ENCODE data around the gene ARHGAP24. TPM values are rescaled to one million over a fixed set of nuclear protein-coding genes. Genes with fewer than 3 reads are reported as not detected.

Gene ARHGAP24
- total RNA-seq, 2 donors from 2014 or later, result 7.0 TPM; not detected in 1

DNA sequence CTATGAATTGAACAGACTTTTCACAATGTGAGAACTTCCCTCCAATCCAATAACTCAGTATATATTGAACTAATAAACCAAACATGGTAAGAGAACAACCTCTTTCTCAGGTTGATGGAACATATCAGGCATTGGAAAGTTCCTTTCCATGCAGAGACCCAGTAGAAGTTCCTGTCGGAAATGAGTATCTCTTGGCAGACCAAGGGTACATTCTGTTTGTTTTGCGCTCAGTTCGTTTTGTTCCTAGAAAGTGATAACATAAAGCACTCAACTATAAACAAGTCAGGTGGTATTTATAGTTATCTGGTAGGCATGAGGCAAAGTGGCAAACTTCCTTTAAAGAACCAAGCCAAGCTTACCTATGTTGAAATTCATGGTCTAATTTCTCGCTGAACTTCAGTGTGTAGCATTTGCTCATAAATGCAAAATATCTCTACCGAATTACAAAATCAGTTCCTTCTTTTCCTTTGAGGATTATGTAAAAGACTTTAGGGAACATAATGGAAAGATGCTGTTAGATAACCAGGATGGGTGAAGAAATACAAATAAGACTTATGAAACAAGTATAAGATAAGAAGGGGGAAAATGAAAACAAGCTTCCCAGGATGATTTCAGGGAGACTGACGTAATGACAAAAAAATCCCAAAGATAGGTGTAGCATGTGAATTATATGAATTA lies 120.3 kb downstream of the ARHGAP24 start:
- ATAC-seq (no peak), DNase-seq (no peak)
- H3K36me3 Mint-ChIP-seq (ENCODE audit: low read depth), result no peaks in the 10 kb centered on the region
- H3K4me1 Mint-ChIP-seq, result no peaks in the 10 kb centered on the region
- no peak overlapping the region for H3K27ac Mint-ChIP-seq
- no peaks in the 10 kb centered on the region for H3K9me3 ChIP-seq (ENCODE audit: control insufficient read depth, low read length, poor library complexity, severe bottlenecking)
- no peak overlapping the region for H3K4me3 Mint-ChIP-seq
- H3K27me3 Mint-ChIP-seq, result no peaks in the 10 kb centered on the region

DNA sequence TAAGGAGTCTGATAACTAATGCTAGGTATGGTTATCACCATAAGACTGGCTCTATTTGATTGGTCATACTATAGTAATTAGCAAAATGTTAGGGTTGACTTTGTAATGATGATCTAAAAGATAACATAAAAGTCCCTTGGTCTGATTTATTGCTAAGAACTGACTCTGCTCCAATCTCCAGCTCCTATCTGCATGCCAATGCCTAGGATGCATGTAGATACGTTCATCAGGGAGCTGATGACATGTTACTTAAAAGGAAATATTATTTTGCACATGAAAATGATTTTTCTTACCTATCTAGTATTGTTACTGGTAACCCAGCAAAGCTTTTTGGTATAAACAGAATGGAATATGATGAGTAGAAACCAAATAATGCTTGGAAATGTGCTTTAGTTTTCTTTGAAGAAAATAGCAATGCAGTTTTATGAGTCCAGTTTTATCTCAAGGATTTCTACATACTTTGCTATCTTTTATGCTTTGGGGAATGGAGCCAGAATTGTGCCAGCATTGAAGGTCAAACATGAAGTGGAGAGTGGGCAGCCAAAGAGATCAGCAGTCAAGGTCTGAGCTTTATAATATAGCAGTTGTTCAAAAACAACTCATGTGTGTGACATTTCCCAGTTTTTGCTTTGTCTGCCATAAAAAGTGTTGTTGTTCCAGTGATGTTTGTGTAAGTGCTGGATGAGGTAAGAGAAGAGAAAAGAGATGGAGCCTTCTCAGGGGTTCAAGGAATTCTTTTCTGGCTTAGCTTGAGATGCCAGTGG lies 121.0 kb downstream of the ARHGAP24 start:
- H3K27me3 Mint-ChIP-seq, result no peaks in the 10 kb centered on the region
- no peak overlapping the region for H3K27ac Mint-ChIP-seq

DNA sequence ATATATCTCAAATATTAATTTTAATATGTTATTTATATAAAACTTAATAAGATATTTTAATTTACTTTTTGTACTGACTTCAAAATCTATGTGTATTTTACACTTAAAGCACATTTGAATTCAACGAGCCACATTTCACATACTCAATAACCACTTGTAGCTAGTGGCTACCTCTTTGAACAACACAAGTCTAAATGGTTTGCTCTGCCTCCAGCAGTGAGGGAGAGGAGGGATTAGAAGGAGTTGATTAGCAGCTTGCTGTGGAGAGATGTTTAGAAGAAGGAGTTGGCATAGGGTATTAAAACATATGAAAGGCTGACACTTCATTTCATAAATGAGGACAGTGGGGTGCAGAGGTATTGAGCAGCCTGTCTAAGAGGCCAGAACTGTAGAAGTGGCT lies 124.0 kb downstream of the ARHGAP24 start:
- H3K36me3 Mint-ChIP-seq (ENCODE audit: low read depth), result no peaks in the 10 kb centered on the region

More for the DNA sequence above, 121.0 kb downstream of the ARHGAP24 start:
- no peaks in the 10 kb centered on the region for H3K4me1 Mint-ChIP-seq
- no peaks in the 10 kb centered on the region for H3K36me3 Mint-ChIP-seq (ENCODE audit: low read depth)
- DNase-seq (no peak), ATAC-seq (no peak)
- H3K4me3 Mint-ChIP-seq, result no peak overlapping the region
- no peaks in the 10 kb centered on the region for H3K9me3 ChIP-seq (ENCODE audit: control insufficient read depth, low read length, poor library complexity, severe bottlenecking)

DNA sequence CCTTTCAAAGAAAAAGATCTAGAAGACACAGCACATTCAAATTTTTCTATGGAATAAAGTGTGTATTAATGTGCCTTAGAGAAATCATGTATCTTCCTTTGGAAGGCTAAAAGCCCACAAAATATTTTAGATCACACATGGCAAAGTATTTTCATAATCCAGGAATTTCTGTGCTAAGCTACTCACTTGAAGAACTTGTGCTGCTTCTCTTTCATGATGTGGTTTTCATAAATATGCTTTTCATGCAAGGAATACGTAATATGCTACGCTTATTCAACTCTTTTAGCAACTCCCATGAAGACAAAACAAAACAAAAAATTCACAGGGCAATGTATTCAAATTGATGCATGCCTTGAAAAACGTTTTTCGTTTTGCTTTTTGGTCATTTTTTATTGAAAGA lies 125.6 kb downstream of the ARHGAP24 start:
- H3K4me1 Mint-ChIP-seq, result no peaks in the 10 kb centered on the region
- no peaks in the 10 kb centered on the region for H3K36me3 Mint-ChIP-seq (ENCODE audit: low read depth)
- ATAC-seq (no peak), DNase-seq (no peak)
- H3K27me3 Mint-ChIP-seq, result no peaks in the 10 kb centered on the region
- no peak overlapping the region for H3K27ac Mint-ChIP-seq
- no peaks in the 10 kb centered on the region for H3K9me3 ChIP-seq (ENCODE audit: control insufficient read depth, low read length, poor library complexity, severe bottlenecking)
- H3K4me3 Mint-ChIP-seq, result no peak overlapping the region

More for the DNA sequence above, 124.0 kb downstream of the ARHGAP24 start:
- Mint-ChIP-seq H3K27me3 (no peaks in the 10 kb centered on the region), H3K27ac (no peak overlapping the region), H3K4me3 (no peak overlapping the region), H3K4me1 (no peaks in the 10 kb centered on the region)
- DNase-seq (no peak), ATAC-seq (no peak)
- no peaks in the 10 kb centered on the region for H3K9me3 ChIP-seq (ENCODE audit: control insufficient read depth, low read length, poor library complexity, severe bottlenecking)

DNA sequence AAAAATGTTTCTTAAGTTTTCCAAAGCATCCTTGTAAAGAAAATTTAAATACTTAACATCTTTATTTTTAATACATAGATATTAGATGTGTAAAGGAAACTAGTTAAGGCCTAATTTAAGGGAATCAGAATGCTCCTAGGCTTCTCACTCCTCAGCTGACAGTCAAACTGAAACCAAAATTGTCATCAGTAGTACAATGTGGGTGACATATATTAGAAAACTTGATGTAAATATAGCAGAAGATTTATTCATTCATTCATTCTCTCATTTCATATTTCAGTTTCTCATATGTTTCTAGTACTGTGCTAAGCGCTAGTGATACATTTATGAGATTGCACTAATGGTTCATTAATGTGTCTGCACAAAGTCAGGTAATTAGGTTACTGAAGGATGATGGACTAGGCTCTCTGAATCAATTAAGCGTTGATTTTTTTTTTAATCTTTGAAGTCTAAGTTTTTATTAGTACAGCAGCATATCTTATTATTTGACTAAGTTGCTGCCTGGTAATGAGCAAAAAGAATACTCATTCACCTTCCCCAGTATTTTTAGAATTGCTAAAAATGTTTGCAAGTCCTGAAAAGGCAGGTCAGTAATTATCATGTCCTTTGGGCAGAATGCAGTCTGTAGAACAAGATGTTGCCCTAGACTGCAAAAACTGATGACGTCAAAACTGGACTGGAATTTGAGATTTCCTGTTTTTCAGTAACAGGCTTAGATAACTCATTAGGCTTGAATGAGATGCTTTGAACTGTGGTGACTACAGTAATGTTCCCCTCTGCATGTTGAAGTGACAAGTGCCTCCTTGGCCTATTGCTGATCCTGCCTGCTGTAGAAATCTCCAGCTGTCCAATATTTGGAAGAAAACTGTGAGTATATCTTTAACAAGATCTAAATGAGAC lies 128.7 kb downstream of the ARHGAP24 start:
- Mint-ChIP-seq H3K27me3 (no peaks in the 10 kb centered on the region), H3K4me1 (no peaks in the 10 kb centered on the region), H3K36me3 (ENCODE audit: low read depth) (no peaks in the 10 kb centered on the region), H3K4me3 (no peak overlapping the region), H3K27ac (no peak overlapping the region)
- ATAC-seq, result no peak
- H3K9me3 ChIP-seq (ENCODE audit: control insufficient read depth, low read length, poor library complexity, severe bottlenecking), result no peaks in the 10 kb centered on the region
- no peak for DNase-seq

DNA sequence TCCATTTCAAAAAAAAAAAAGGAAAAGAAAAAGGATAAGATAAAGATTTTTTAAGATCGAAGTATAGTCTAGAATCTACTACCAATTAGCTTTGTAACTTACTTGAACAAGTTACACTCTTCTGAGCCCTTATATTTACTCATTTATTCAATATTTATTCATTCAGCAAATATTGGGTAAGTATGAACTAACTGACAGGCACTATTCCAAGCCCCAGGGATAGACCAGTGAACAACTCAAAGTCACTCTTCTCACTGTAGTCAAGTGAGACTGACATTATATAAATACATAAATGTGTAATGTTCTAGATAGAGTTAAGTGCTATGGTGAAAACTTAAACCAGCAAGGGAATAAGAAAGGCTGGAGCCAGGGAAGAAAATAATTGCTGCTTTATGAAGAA lies 131.6 kb downstream of the ARHGAP24 start:
- no peak overlapping the region for H3K4me3 Mint-ChIP-seq
- H3K9me3 ChIP-seq (ENCODE audit: control insufficient read depth, low read length, poor library complexity, severe bottlenecking), result no peaks in the 10 kb centered on the region
- ATAC-seq, result no peak
- H3K36me3 Mint-ChIP-seq (ENCODE audit: low read depth), result no peaks in the 10 kb centered on the region
- H3K27me3 Mint-ChIP-seq, result no peaks in the 10 kb centered on the region
- H3K27ac Mint-ChIP-seq, result no peak overlapping the region
- no peaks in the 10 kb centered on the region for H3K4me1 Mint-ChIP-seq
- DNase-seq, result no peak

DNA sequence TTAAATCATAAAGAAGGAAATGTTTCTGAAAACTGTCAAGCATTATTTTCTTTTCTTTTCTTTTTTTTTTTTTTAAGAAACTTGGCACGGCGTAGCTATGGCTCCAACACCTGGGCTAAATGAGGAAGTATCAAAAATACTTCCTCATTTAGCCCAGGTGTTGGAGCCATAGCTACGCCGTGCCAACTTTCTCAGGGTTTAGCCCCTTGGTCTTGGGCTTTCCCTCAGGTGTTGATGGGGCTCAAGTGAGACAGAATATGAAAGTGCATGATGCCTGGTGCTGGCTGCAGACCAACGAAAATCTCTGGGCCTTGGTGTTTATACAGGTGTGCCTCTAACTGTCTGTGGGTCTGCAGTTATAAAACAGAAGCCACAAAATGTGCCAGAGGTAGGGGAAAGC lies 132.7 kb downstream of the ARHGAP24 start:
- H3K4me3 Mint-ChIP-seq, result no peak overlapping the region
- no peaks in the 10 kb centered on the region for H3K36me3 Mint-ChIP-seq (ENCODE audit: low read depth)
- DNase-seq (no peak), ATAC-seq (peak; percentile 74)
- H3K27ac Mint-ChIP-seq, result no peak overlapping the region
- no peaks in the 10 kb centered on the region for H3K4me1 Mint-ChIP-seq
- H3K9me3 ChIP-seq (ENCODE audit: control insufficient read depth, low read length, poor library complexity, severe bottlenecking), result no peaks in the 10 kb centered on the region
- H3K27me3 Mint-ChIP-seq, result no peaks in the 10 kb centered on the region

DNA sequence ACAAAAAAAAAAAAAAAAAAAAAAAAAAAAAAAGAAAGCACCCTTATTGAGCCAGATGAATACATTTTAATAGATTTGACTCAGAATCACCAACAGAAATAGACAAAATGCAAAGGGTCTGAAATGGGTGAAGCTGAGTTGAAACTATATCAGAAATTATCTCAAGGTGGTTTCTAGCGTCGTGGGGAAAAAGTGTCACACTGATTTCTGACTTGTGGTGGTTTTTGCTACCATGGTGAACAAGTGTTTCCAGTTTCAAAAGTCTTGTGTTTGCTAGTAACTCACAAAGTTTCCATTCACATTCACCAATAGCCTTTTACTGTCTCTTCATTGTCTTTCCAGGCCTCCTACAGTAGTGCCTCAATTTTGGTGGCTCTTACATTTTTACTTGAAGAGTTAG lies 135.5 kb downstream of the ARHGAP24 start:
- Mint-ChIP-seq H3K27ac (no peak overlapping the region), H3K27me3 (no peaks in the 10 kb centered on the region), H3K4me3 (no peak overlapping the region), H3K36me3 (ENCODE audit: low read depth) (no peaks in the 10 kb centered on the region), H3K4me1 (no peaks in the 10 kb centered on the region)
- ATAC-seq (no peak), DNase-seq (no peak)
- no peaks in the 10 kb centered on the region for H3K9me3 ChIP-seq (ENCODE audit: control insufficient read depth, low read length, poor library complexity, severe bottlenecking)

DNA sequence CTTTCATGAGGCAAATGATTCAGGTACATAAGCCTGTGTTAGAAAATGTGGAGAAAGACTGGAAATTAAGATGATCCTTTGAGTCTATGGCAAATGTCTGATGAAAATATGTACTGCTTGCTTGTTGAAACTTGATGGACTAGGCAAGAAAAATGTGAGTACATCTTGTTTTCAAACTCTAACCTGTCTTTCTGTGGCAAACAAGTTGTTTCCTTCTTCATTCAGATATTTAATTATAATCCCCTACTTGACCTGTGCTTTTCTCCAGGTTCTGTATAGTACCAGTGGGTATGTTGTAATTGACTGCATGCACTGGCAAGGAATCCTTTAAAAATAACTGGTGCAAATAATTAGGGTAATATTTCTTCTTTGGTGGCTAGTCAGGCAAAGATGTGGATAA lies 136.7 kb downstream of the ARHGAP24 start:
- H3K4me1 Mint-ChIP-seq, result no peaks in the 10 kb centered on the region
- DNase-seq (no peak), ATAC-seq (no peak)
- H3K27ac Mint-ChIP-seq, result no peak overlapping the region
- H3K27me3 Mint-ChIP-seq, result no peaks in the 10 kb centered on the region
- no peaks in the 10 kb centered on the region for H3K36me3 Mint-ChIP-seq (ENCODE audit: low read depth)
- no peaks in the 10 kb centered on the region for H3K9me3 ChIP-seq (ENCODE audit: control insufficient read depth, low read length, poor library complexity, severe bottlenecking)
- peak overlapping the region; percentile 12 for H3K4me3 Mint-ChIP-seq

DNA sequence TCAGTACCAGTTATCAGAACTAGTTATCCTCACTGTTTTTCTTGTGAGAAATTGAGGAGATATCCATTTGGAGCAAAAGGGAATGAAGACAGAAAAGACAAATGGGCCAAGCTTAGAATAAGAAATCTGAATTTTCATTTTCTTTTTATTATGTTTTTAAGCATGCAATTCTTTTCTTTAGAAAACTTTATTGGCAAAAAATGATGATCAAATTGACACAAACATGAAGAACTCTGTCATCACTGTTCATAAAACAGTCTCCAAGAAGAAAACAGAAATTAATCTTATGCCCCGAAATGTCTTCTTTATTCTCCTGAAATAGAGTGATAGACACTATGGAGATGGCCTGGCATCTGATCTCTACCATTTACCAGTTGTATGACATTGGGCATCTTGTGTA lies 139.0 kb downstream of the ARHGAP24 start:
- no peaks in the 10 kb centered on the region for H3K4me1 Mint-ChIP-seq
- ATAC-seq, result no peak
- H3K9me3 ChIP-seq (ENCODE audit: control insufficient read depth, low read length, poor library complexity, severe bottlenecking), result no peaks in the 10 kb centered on the region
- H3K27me3 Mint-ChIP-seq, result no peaks in the 10 kb centered on the region
- H3K4me3 Mint-ChIP-seq, result no peak overlapping the region
- no peak for DNase-seq
- no peak overlapping the region for H3K27ac Mint-ChIP-seq
- no peaks in the 10 kb centered on the region for H3K36me3 Mint-ChIP-seq (ENCODE audit: low read depth)

DNA sequence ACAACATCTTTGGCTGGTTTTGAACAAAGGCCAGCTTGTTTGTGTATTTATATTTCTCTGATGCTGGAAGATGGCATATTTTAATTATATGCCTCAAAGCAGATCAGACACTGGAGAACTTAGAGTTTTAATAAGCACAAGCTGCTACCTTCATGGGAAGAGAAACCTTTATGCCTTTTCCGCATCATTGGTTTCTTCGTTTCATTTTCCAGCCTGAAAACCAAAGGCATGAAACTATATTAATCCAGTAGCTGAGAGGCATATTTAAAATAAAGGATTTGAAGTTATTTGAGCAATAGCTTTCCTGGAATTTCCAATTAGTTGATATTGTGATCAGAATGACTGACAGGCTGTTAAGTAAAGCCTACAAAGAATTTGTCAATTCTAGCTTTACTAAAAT lies 141.0 kb downstream of the ARHGAP24 start:
- Mint-ChIP-seq H3K27me3 (no peaks in the 10 kb centered on the region), H3K27ac (no peak overlapping the region)

DNA sequence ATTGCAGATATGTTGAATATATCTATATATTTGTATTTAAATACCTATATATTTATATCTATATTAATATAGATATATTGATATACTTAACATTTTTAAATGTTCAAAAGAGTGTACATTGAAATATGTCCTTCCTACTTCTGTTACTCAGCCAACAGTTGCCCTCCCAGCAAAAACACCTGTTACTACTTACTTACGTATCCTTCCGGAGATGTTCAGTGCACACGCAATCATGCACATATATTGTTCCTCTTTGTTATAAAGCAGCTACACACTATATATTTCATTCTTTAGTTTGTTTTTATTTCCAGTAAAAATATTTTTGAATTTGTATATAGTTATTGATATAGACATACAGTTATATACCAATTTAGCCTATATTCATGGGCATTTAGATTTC lies 142.3 kb downstream of the ARHGAP24 start:
- Mint-ChIP-seq H3K4me1 (no peaks in the 10 kb centered on the region), H3K27me3 (no peaks in the 10 kb centered on the region), H3K4me3 (no peak overlapping the region), H3K36me3 (ENCODE audit: low read depth) (no peaks in the 10 kb centered on the region), H3K27ac (no peak overlapping the region)
- no peak for DNase-seq
- ATAC-seq, result no peak
- H3K9me3 ChIP-seq (ENCODE audit: control insufficient read depth, low read length, poor library complexity, severe bottlenecking), result no peaks in the 10 kb centered on the region

More for the DNA sequence above, 141.0 kb downstream of the ARHGAP24 start:
- no peaks in the 10 kb centered on the region for H3K9me3 ChIP-seq (ENCODE audit: control insufficient read depth, low read length, poor library complexity, severe bottlenecking)
- no peak for DNase-seq
- no peak for ATAC-seq
- no peak overlapping the region for H3K4me3 Mint-ChIP-seq
- no peaks in the 10 kb centered on the region for H3K4me1 Mint-ChIP-seq
- no peaks in the 10 kb centered on the region for H3K36me3 Mint-ChIP-seq (ENCODE audit: low read depth)

DNA sequence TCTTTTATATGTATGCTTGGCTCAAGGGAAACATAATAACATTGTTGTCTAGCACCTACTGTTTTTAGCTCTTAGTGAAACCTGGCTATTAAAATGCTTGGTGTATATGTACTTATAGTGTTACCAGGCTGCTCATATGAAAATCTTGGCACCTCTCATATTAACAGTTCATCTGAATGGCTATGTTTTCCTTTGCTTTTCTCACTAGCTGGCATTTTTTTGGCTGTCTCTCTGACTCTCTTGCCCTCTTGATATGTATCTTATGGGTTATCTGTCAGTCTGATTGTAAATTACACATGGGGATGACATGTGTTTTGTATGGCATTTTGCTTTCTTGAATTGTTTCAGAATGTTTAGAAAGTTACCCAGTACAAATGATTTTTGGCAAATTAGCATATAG lies 158.0 kb downstream of the ARHGAP24 start:
- Mint-ChIP-seq H3K36me3 (ENCODE audit: low read depth) (no peaks in the 10 kb centered on the region), H3K4me1 (no peaks in the 10 kb centered on the region), H3K27ac (no peak overlapping the region), H3K4me3 (no peak overlapping the region), H3K27me3 (no peaks in the 10 kb centered on the region)
- H3K9me3 ChIP-seq (ENCODE audit: control insufficient read depth, low read length, poor library complexity, severe bottlenecking), result no peaks in the 10 kb centered on the region
- ATAC-seq (no peak), DNase-seq (no peak)

Measured in T-helper 17 cell (primary cell).